Liver (tissue), 9 donors: ENCODE results near the gene ZNF496. TPM values are rescaled to one million over a fixed set of nuclear protein-coding genes. Genes with fewer than 3 reads are reported as not detected.

Experiments
- DNase-seq: peaks from one replicate; pipeline ENCODE4 v3.0.0-alpha.2; 2017; ENCODE audit warnings: low spot score
- H3K27ac ChIP-seq, 2 donors: one replicate each; pipeline ENCODE4 v1.7.0; 2013; ENCODE audit warnings: inconsistent platforms in 2 of 2, low read length in 2 of 2, control low read depth in 1 of 2, low read depth in 1 of 2, mild to moderate bottlenecking in 1 of 2
- H3K27me3 ChIP-seq, 4 donors: one replicate each; pipeline versions ENCODE4 v1.6.1 to v1.7.0; 2013; ENCODE audit warnings: low read length in 3 of 4, inconsistent platforms in 1 of 4, mild to moderate bottlenecking in 1 of 4, moderate library complexity in 1 of 4; ENCODE audit not compliant: control insufficient read depth in 4 of 4, insufficient read depth in 4 of 4
- H3K36me3 ChIP-seq, 4 donors: one replicate each; pipeline versions ENCODE4 v1.6.1 to v1.7.0; 2013; ENCODE audit warnings: low read length in 3 of 4, mild to moderate bottlenecking in 3 of 4, low read depth in 1 of 4, moderate library complexity in 1 of 4; ENCODE audit not compliant: control insufficient read depth in 4 of 4, insufficient read depth in 3 of 4
- H3K4me1 ChIP-seq, 4 donors: one replicate each; pipeline versions ENCODE4 v1.6.1 to v1.7.0; 2013; ENCODE audit warnings: low read length in 3 of 4, mild to moderate bottlenecking in 3 of 4, moderate library complexity in 1 of 4; ENCODE audit not compliant: control insufficient read depth in 4 of 4, insufficient read depth in 4 of 4
- H3K4me3 ChIP-seq, 3 donors: one replicate each; pipeline versions ENCODE4 v1.6.1 to v1.7.0; 2013; ENCODE audit warnings: low read length in 3 of 3, control low read depth in 1 of 3, low read depth in 1 of 3, mild to moderate bottlenecking in 1 of 3
- H3K9ac ChIP-seq, 2 donors: one replicate each; pipeline ENCODE4 v1.7.0; 2013; ENCODE audit warnings: low read length in 2 of 2, mild to moderate bottlenecking in 2 of 2, moderate library complexity in 2 of 2, control low read depth in 1 of 2, low read depth in 1 of 2
- H3K9me3 ChIP-seq, 4 donors: one replicate each; pipeline versions ENCODE4 v1.6.1 to v1.7.0; 2013; ENCODE audit warnings: low read length in 3 of 4; ENCODE audit not compliant: control insufficient read depth in 4 of 4
- ATF3 ChIP-seq: IDR thresholded peaks from 2 replicates; pipeline ENCODE4 v1.6.1; 2016; ENCODE audit warnings: antibody characterized with exemption
- CTCF ChIP-seq: fragments of 150-350 bp; IDR thresholded peaks from 2 replicates; pipeline ENCODE4 v1.5.1; 2017; ENCODE audit warnings: improper control_type of control experiment, low read depth, low read length; ENCODE audit not compliant: missing input control
- EGR1 ChIP-seq, 2 donors: IDR thresholded peaks; 2 replicates each; pipeline ENCODE4 v1.6.1; 2016 to 2018; ENCODE audit warnings: antibody characterized with exemption in 2 of 2, low read depth in 2 of 2
- FOXA1 ChIP-seq: IDR thresholded peaks from 2 replicates; pipeline ENCODE4 v1.6.1; 2016; ENCODE audit warnings: antibody characterized with exemption
- FOXA2 ChIP-seq: IDR thresholded peaks from 2 replicates; pipeline ENCODE4 v1.6.1; 2016; ENCODE audit warnings: antibody characterized with exemption
- GABPA ChIP-seq, 2 donors: IDR thresholded peaks in 1 of 2; conservative IDR thresholded peaks in 1 of 2; 2 replicates each; pipeline ENCODE4 v1.6.1; 2016; ENCODE audit warnings: antibody characterized with exemption in 2 of 2, mild to moderate bottlenecking in 1 of 2, moderate library complexity in 1 of 2
- HNF4A ChIP-seq, 2 donors: conservative IDR thresholded peaks; 2 replicates each; pipeline ENCODE4 v1.6.1; 2016; ENCODE audit warnings: antibody characterized with exemption in 2 of 2, mild to moderate bottlenecking in 2 of 2
- HNF4G ChIP-seq: IDR thresholded peaks from 2 replicates; pipeline ENCODE4 v1.6.1; 2016; ENCODE audit warnings: antibody characterized with exemption
- JUND ChIP-seq, 2 donors: IDR thresholded peaks; 2 replicates each; pipeline ENCODE4 v1.6.1; 2016; ENCODE audit warnings: antibody characterized with exemption in 2 of 2
- MAX ChIP-seq: IDR thresholded peaks from 2 replicates; pipeline ENCODE4 v1.6.1; 2016; ENCODE audit warnings: antibody characterized with exemption
- NR2F2 ChIP-seq: IDR thresholded peaks from 2 replicates; pipeline ENCODE4 v1.6.1; 2016; ENCODE audit warnings: antibody characterized with exemption
- RAD21 ChIP-seq, 2 donors: IDR thresholded peaks; 2 replicates each; pipeline ENCODE4 v1.6.1; 2016; ENCODE audit warnings: antibody characterized with exemption in 2 of 2, mild to moderate bottlenecking in 2 of 2
- REST ChIP-seq: IDR thresholded peaks from 2 replicates; pipeline ENCODE4 v1.6.1; 2016; ENCODE audit warnings: antibody characterized with exemption, mild to moderate bottlenecking
- RXRA ChIP-seq, 2 donors: IDR thresholded peaks; 2 replicates each; pipeline ENCODE4 v1.6.1; 2017 to 2018; ENCODE audit warnings: antibody characterized with exemption in 2 of 2, mild to moderate bottlenecking in 1 of 2
- SP1 ChIP-seq: IDR thresholded peaks from 2 replicates; pipeline ENCODE4 v1.6.1; 2018; ENCODE audit warnings: antibody characterized with exemption, mild to moderate bottlenecking
- TAF1 ChIP-seq: conservative IDR thresholded peaks from 2 replicates; pipeline ENCODE4 v1.6.1; 2016; ENCODE audit warnings: antibody characterized with exemption, mild to moderate bottlenecking
- YY1 ChIP-seq: IDR thresholded peaks from 2 replicates; pipeline ENCODE4 v1.6.1; 2016; ENCODE audit warnings: antibody characterized with exemption, mild to moderate bottlenecking
- ZBTB33 ChIP-seq: IDR thresholded peaks from 2 replicates; pipeline ENCODE4 v1.6.1; 2016; ENCODE audit warnings: antibody characterized with exemption
- WGBS: extraction: QIAGEN DNeasy Blood & Tissue Kit; methylation state at CpG from one replicate; pipeline ENCODE4 v1.1.7; 2013; 5-methylcytosine and 5-hydroxymethylcytosine counted together
- polyA plus RNA-seq, 2 donors: library from polyadenylated mRNA; stranded (reverse) in 1 of 2; unstranded in 1 of 2; fragments of 200-250 nt in 1 of 2; fragments of >200 nt in 1 of 2; fragmentation: Nextera tagmentation in 1 of 2; extraction: Ambion mirVana in 1 of 2; gene quantifications; one replicate each; pipeline versions ENCODE4 v1.2.1 to v1.2.3, GENCODE V29; 2013 to 2015
- total RNA-seq, 2 donors: library from RNA; depleted of rRNA; stranded (reverse); fragments of >200 nt; gene quantifications; one replicate each; pipeline ENCODE4 v1.2.3, GENCODE V29; 2014
- donor health status: healthy.
- donor health status: healthy.
- donor health status: healthy.
- donor health status: healthy.
- donor health status: healthy.

ZNF496 gene
- total RNA-seq (1 to 10 TPM; 5.9 to 7.5 TPM), polyA plus RNA-seq (1 to 10 TPM in 1 of 2 donors, under 1 TPM in 1; 0.93 to 3.4 TPM)

GRCh38 chr1:247331525-247332214 is at the start of gene ZNF496:
Gene ZNF496, minus strand, starts transcription at chr1:247331867. Its CDS starts 2,289 bp downstream, at chr1:247329578.
- H3K27ac ChIP-seq: peak within 1 kb of the TSS; percentile 61 to 69
- peaks cover 0 to 12% (median 2%) of the 10 kb centered on the region in 4 donors for H3K36me3 ChIP-seq
- TF ChIP-seq TAF1 (no peak), GABPA (IDR thresholded peaks at IDR 0.05 in 1 of 2, conservative IDR thresholded peaks at IDR 0.05 in 1 of 2) (peak in 1 of 2 donors; percentile 29), EGR1 (IDR thresholded peaks at IDR 0.05; ENCODE audit: low read depth in 2 of 2) (no peak), FOXA2 (no peak), HNF4G (no peak), JUND (IDR thresholded peaks at IDR 0.05) (no peak), HNF4A (conservative IDR thresholded peaks at IDR 0.05) (no peak), RAD21 (IDR thresholded peaks at IDR 0.05) (no peak), RXRA (IDR thresholded peaks at IDR 0.05) (no peak), ZBTB33 (no peak), MAX (no peak), YY1 (peak; percentile 46), SP1 (no peak)
- H3K27me3 ChIP-seq: no peaks in the 10 kb centered on the region
- H3K9me3 ChIP-seq: no peaks in the 10 kb centered on the region
- H3K4me1 ChIP-seq: peaks cover 3 to 14% (median 7%) of the 10 kb centered on the region in 4 donors
- peak; percentile 75 for DNase-seq
- H3K4me3 ChIP-seq: peak within 1 kb of the TSS; percentile 64 to 77 (median 65)
- under 1% methylated on average over 93 of the region's 93 CpGs for WGBS
- H3K9ac ChIP-seq: peak within 1 kb of the TSS in 1 of 2 donors; percentile 43

- peaks cover 0 to 4% (median 0%) of the 10 kb centered on the region in 4 donors for H3K4me1 ChIP-seq
- H3K9me3 ChIP-seq: peaks cover 3 to 6% (median 4%) of the 10 kb centered on the region in 4 donors
- H3K27ac ChIP-seq: no peak overlapping the region
- TF ChIP-seq ATF3: no peak
- no peak for TF ChIP-seq YY1
- no peak for TF ChIP-seq EGR1 (IDR thresholded peaks at IDR 0.05; ENCODE audit: low read depth in 2 of 2)
- TF ChIP-seq RXRA (IDR thresholded peaks at IDR 0.05): no peak
- no peak for TF ChIP-seq RAD21 (IDR thresholded peaks at IDR 0.05)
- TF ChIP-seq GABPA (IDR thresholded peaks at IDR 0.05 in 1 of 2, conservative IDR thresholded peaks at IDR 0.05 in 1 of 2): no peak
- no peak for TF ChIP-seq HNF4G
- no peak for TF ChIP-seq CTCF
- no peak for TF ChIP-seq HNF4A (conservative IDR thresholded peaks at IDR 0.05)
- TF ChIP-seq REST: no peak
- no peak for TF ChIP-seq NR2F2
- TF ChIP-seq FOXA2: no peak
- no peak for TF ChIP-seq MAX
- TF ChIP-seq FOXA1: no peak
- TF ChIP-seq SP1: no peak
- TF ChIP-seq TAF1: no peak
- no peak for TF ChIP-seq ZBTB33
- no peak for TF ChIP-seq JUND (IDR thresholded peaks at IDR 0.05)
- H3K9ac ChIP-seq: no peak overlapping the region
- no peak for DNase-seq
- H3K4me3 ChIP-seq: no peak overlapping the region
- H3K27me3 ChIP-seq: peaks cover 0 to 3% (median 0%) of the 10 kb centered on the region in 4 donors
- 80% methylated on average over 20 of the region's 20 CpGs for WGBS
- no peaks in the 10 kb centered on the region for H3K36me3 ChIP-seq
Measured at GRCh38 chr1:247378334-247379073, 46.8 kb upstream of the ZNF496 start.
